Ureter (tissue), 1 donor: ENCODE measurements around the gene FBXO46. TPM values are rescaled to one million over a fixed set of nuclear protein-coding genes. Genes with fewer than 3 reads are reported as not detected.
"Not testable (repeated sequence)": the region's sequence is repeated elsewhere in the genome, so short reads cannot be mapped to it uniquely, and the experiment has no call there.

Experiments used
- DNase-seq: peaks from one replicate; pipeline ENCODE4 v3.0.0-alpha.2; 2020; ENCODE audit warnings: low spot score
- total RNA-seq: library from RNA; stranded (reverse); gene quantifications from one replicate; pipeline ENCODE4 v1.2.4, GENCODE V29; 2023
- donor health status: DM: yes; HTN: yes; CAD: no.

Gene FBXO46
- total RNA-seq, 1 donor from 2014 or later = 24.8 TPM

- not testable (repeated sequence) for DNase-seq
Observed at GRCh38 chr19:45685045-45685444, 45.7 kb downstream of the FBXO46 start.

- DNase-seq = no peak
Observed at GRCh38 chr19:45682908-45683307, 47.8 kb downstream of the FBXO46 start.

GRCh38 chr19:45682117-45682516 lies 48.6 kb downstream of the FBXO46 start:
- DNase-seq = no peak

GRCh38 chr19:45681391-45682015 lies 49.2 kb downstream of the FBXO46 start:
- DNase-seq = peak; percentile 90

- DNase-seq = peak; percentile 89
Observed at GRCh38 chr19:45677351-45678230, 53.1 kb downstream of the FBXO46 start.

- no peak for DNase-seq
Observed at GRCh38 chr19:45676851-45677263, 53.8 kb downstream of the FBXO46 start.

- DNase-seq = no peak
Observed at GRCh38 chr19:45674946-45675345, 55.8 kb downstream of the FBXO46 start.

- DNase-seq = peak; percentile 81
Observed at GRCh38 chr19:45670670-45671453, 59.8 kb downstream of the FBXO46 start.

- DNase-seq = no peak
Observed at GRCh38 chr19:45668342-45668871, 62.3 kb downstream of the FBXO46 start.

- DNase-seq = peak; percentile 63
Observed at GRCh38 chr19:45667620-45668341, 62.9 kb downstream of the FBXO46 start, which contains the start of gene GIPR. Gene GIPR (plus strand): TSS chr19:45668221. CDS start chr19:45669521, 1,300 bp downstream.

- DNase-seq = no peak
Observed at GRCh38 chr19:45664575-45664974, 66.1 kb downstream of the FBXO46 start.

- no peak for DNase-seq
Observed at GRCh38 chr19:45663800-45664199, 66.9 kb downstream of the FBXO46 start.

- no peak for DNase-seq
Observed at GRCh38 chr19:45660636-45661035, 70.1 kb downstream of the FBXO46 start.

Other genes starting within 250 kb of the FBXO46 start
- 5.8 TPM for gene RTN2, start 233.8 kb downstream of the FBXO46 start, total RNA-seq
- gene PPM1N, start 232.5 kb downstream of the FBXO46 start, total RNA-seq = 1.4 TPM
- gene VASP, start 223.4 kb downstream of the FBXO46 start, total RNA-seq = 90.1 TPM
- 21.1 TPM for gene OPA3, start 146.1 kb downstream of the FBXO46 start, total RNA-seq
- gene GPR4, start 128.7 kb downstream of the FBXO46 start, total RNA-seq = 5.1 TPM
- 97.7 TPM for gene EML2, start 91.5 kb downstream of the FBXO46 start, total RNA-seq
- 2.8 TPM for gene GIPR, start 62.7 kb downstream of the FBXO46 start, total RNA-seq
- gene SNRPD2, start 38.9 kb downstream of the FBXO46 start, total RNA-seq = 359 TPM
- 11.5 TPM for gene QPCTL, start 38.2 kb downstream of the FBXO46 start, total RNA-seq
- gene MEIOSIN, start 2.5 kb upstream of the FBXO46 start, total RNA-seq = not detected
- 18.1 TPM for gene SIX5, start 38.4 kb upstream of the FBXO46 start, total RNA-seq
- gene DMPK, start 51.6 kb upstream of the FBXO46 start, total RNA-seq = 106 TPM
- 64.2 TPM for gene DMWD, start 61.9 kb upstream of the FBXO46 start, total RNA-seq
- gene RSPH6A, start 84.4 kb upstream of the FBXO46 start, total RNA-seq = 0.21 TPM
- 81.1 TPM for gene SYMPK, start 132.3 kb upstream of the FBXO46 start, total RNA-seq
- not detected for gene FOXA3, start 133.4 kb upstream of the FBXO46 start, total RNA-seq
- gene IRF2BP1, start 155.2 kb upstream of the FBXO46 start, total RNA-seq = 22.0 TPM
- gene MYPOP, start 171.7 kb upstream of the FBXO46 start, total RNA-seq = 5.5 TPM
- not detected for gene NANOS2, start 183.9 kb upstream of the FBXO46 start, total RNA-seq
- gene NOVA2, start 243.0 kb upstream of the FBXO46 start, total RNA-seq = 4.4 TPM